ENCODE results near the gene PLXNA4.

PLXNA4 gene

DNA sequence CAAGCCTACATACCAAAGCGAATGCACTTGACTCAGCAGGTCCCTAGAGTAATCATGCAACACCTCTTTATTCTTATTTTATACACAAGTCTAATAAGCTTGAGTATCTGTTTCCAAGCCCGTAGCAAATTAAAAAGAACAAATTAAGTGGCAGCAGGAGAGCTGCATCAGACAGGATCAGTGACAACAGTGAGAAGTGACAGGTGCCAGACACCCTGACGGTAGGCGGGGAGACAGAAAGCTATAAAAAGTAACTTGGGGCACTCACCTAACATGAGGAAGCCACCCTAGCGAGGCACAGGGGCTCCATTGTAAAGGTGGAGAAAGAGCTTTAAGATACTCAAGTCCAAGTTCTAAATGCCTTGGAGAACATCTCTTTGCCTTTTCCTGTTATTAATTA, 174.2 kb downstream of the PLXNA4 start:
- no peak for TF ChIP-seq CTCF (IDR thresholded peaks at IDR 0.05)

- TF ChIP-seq CTCF (IDR thresholded peaks at IDR 0.05), result no peak
These were observed 175.6 kb downstream of the PLXNA4 start for GRCh38 chr7:132400561-132401142.

DNA sequence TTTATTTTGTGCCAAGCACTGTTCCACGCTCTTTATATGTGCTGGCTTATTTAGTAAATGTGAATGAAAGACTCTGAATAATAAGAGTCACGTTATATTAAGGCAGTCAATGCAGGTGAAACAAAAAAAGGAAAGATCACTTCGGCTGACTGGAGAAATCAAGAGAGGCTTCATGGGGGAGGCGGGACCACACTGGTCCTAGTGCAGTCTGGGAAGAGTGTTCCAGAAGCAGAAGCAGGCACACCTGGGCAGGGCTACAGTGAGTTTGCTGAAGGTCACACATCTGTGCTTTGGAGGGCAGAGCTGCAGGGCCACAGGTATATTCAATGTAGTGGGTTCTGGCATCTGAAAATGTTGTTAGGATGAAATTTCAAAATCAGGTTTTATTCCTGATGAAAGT, 176.9 kb downstream of the PLXNA4 start:
- no peak for TF ChIP-seq CTCF (IDR thresholded peaks at IDR 0.05)

DNA sequence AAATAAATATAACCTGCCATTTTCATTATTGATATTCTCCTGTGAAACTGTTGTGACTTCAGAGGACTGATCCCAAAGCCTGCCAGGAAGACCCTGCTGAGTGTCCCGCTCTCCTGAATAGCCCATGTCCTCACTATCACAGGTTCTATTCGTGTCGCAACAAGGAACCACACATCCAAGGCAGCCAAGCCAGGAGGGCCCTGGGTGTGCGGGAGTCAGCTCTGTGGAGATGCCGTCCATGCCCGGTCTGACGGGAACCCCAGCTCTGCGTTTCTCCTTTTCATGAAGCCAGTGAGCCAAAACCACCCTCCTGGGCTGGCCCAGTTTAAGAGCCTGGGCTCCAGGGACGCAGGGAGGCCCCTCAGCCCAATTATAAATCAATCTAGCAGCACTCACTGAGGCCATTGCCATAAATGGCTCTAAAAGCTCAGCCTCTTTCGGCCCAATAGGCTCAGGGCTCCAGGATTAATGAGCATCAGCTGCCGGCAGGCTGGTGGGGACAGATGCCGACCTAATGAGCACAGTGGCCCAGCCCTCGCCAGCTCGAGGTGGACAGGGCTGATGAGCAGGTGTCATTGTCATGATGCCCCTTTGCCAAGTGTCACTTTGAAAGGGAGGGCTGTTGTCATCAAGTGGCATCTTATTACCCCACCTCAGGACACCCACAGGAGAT, 177.9 kb downstream of the PLXNA4 start:
- no peak for TF ChIP-seq CTCF (IDR thresholded peaks at IDR 0.05)

DNA sequence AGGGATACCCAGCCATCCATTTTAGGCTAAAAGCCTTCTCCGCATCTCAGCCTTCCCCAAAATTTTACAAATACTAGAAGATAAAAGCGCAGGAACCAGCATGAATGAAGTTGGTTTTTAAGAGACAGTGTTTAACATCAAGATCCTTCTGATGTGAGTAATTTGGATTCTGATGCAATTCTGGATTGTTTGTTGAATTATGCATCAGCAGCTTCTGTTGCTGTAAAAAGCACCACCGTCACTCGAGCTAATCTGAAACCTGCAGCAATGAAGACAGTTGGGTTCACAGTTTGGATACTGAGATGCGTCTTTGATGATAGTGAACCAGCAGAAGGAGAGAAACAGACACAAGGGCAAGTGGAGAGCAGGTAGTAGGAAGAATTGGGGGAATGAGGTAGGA, 179.2 kb downstream of the PLXNA4 start:
- TF ChIP-seq CTCF (IDR thresholded peaks at IDR 0.05), result no peak

DNA sequence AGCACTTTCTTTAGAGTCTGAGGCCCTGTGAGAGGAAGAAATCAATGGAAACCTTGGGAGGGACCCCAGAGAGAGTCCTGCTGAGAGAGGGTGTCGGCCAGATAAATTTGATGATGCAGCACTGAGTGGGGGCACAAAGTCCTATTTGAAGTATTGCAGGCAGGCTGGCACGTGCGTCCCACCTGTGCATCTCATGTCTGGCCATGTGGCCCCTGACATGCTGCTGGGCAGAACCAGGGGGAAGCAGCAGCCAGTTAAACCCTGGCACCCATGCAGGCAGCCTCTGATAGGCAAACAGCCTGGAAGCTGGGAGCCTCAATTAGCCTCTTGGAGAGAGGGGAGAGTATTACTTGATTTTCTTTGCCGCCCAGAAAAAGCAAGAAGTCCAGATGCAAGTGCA, 180.9 kb downstream of the PLXNA4 start:
- TF ChIP-seq CTCF (IDR thresholded peaks at IDR 0.05), result no peak

DNA sequence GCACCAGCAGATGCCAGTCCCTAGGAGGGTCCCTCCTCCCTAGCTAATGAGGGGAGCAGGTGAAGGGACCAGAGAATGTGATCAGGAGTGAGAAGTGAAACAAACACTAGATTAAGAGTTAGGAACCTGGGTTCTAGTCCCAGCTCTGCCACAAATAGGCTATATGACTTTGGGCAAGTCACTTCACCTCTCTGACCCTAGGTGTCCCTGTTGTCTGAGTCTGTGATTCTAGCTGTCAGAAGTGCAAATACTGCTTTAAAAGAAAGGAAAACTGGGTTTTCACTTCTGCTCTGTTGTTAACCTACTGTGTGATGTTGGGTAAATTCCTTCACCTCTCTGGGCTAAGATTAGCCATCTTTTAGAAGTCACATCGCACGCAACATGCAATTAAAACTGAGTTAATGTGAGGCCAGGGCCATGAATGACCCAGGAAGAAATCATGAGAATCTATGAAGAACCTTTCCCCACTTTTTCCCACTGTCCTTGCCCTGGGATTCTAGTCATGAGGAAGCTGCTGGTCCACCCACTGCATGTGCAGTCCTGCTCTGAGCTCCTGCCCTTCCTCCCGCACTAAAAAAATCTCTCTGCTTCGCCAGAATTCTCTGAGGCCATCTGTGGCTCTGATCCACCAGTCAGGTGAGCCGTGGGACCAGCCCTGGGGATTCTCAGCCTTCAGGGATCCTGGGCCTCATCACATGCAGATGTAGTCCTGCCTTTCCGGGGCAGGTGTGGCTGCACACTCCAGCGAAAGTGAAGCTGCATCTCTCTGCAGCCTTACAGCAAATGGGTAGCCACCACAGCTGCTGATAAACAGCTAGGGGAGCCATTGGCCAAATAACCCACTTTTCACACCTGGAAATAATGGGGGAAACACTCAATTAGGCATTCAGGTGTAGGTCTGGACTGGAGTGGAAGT, 181.7 kb downstream of the PLXNA4 start:
- TF ChIP-seq CTCF (IDR thresholded peaks at IDR 0.05), result peak; percentile 72

Data from LNCAP (cell line).